ENCODE results near the gene ONECUT2.

The ONECUT2 gene

DNA sequence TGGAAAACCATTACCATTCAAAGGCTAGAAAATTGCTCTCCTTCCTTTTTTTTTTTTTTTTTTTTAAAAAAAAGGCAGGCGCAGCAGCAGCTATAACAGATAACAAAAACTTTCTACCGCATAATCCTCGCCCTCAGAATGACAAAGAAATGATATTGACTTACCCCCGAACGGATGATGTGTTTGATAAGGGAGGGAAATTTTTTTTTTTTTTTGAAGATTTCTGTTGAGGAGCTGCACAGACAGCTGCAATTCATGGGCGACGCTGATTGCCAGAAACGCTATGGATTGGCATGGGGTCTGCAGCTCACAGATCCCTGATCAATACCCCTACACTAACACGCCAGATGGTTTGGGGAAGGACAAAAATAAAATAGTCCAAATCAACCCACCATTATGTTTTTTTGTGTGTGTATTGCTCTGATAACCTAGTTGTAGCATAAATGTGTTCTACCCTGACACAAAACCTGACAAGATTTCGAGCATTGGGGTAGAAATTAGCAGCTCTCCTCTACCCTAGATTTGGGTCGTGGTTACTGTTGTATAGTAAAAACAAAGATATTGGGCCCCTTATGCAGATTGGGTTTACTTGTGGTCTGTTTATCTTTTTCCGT is 3.6 kb upstream of the ONECUT2 start:
- DNase-seq (ENCODE audit: low read depth): no peak

- DNase-seq (ENCODE audit: low read depth): no peak
Observed at GRCh38 chr18:57432140-57432539, 3.0 kb upstream of the ONECUT2 start.

GRCh38 chr18:57432751-57433400 is 2.3 kb upstream of the ONECUT2 start:
- no peak for DNase-seq (ENCODE audit: low read depth)

DNA sequence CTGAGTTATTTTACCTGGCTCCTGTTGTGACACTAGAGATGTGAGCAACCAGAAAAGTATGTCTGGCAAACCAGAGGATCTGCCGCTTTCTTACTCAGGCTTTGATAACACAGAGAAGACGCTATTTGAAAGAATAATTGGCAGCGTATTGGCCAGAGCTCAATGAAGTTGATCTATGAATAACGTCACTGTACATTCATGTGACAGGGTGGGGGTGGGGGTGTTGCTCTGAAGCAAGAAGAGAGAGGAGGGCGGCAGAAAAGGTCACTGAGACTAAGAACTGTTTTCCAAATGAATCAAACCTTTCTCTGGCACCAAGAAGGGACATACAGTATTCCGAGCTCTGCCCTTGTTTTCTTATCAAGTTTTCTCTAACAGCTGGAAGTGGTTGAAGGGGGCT is 1.7 kb upstream of the ONECUT2 start:
- DNase-seq (ENCODE audit: low read depth): no peak

DNA sequence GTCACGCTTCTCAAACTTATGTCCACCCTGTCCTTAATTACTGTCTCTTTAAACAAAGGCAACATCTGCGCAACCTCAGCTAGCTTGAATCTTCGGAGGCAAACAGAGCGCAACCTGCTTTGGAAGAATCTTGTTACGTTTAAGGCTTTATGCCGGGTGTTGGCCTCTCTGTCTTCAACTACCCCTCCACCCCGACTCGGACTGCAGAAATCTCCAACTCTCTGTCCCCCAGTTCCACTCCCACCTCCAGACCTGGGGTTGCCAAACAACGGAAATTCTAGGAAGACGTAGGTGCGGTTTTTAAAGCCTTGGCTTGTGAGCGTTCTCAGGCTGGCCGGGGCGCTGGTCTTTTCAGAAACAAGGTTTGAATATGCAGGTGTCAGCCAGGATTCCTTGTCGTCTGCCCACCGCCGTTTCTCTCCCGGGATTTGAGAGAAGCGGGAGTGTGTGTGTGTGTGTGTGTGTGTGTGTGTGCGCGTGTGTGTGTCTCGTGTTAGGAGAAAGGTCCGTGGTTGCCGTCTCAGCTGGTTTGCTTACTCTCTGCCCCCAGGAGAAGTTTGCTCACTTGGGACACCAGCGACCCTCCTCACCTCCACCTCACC is 1.1 kb upstream of the ONECUT2 start:
- DNase-seq (ENCODE audit: low read depth): no peak

- no peak for DNase-seq (ENCODE audit: low read depth)
Observed at GRCh38 chr18:57435846-57436190, 644 bp downstream of the ONECUT2 start.

GRCh38 chr18:57436191-57436964 is 1.2 kb downstream of the ONECUT2 start:
- no peak for DNase-seq (ENCODE audit: low read depth)

DNA sequence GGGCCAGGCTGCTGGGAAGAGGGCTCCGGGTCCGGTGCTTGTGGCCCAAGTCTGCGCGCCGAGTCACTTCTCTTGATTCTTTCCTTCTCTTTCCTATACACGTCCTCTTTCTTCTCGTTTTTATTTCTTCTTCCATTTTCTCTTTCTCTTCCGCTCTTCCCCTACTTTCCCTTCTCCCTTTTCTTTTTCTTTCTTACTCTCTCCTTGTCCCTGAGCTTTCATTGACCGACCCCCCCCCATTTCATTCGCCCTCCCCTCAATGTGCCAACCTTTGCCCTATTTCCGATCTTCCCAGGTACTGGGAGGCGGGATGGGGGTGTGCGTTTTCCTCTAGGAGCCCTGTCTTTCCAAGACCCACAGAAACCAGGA is 1.8 kb downstream of the ONECUT2 start:
- no peak for DNase-seq (ENCODE audit: low read depth)

DNA sequence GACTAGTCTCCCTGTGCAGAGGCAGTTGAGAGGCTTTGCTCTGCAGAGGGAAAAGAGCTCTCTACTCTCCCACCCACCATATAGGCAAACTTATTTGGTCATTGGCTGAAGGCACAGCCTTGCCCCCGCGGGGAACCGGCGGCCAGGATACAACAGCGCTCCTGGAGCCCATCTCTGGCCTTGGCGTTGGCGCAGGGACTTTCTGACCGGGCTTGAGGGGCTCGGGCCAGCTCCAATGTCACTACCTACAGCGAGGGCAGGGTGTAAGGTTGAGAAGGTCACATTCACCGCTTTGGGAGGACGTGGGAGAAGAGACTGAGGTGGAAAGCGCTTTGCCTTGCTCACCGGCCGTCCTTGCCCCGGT is 2.2 kb downstream of the ONECUT2 start:
- DNase-seq (ENCODE audit: low read depth): no peak

- no peak for DNase-seq (ENCODE audit: low read depth)
Observed at GRCh38 chr18:57437766-57438671, 2.8 kb downstream of the ONECUT2 start.

GRCh38 chr18:57438743-57439608 is 3.8 kb downstream of the ONECUT2 start:
- no peak for DNase-seq (ENCODE audit: low read depth)

DNA sequence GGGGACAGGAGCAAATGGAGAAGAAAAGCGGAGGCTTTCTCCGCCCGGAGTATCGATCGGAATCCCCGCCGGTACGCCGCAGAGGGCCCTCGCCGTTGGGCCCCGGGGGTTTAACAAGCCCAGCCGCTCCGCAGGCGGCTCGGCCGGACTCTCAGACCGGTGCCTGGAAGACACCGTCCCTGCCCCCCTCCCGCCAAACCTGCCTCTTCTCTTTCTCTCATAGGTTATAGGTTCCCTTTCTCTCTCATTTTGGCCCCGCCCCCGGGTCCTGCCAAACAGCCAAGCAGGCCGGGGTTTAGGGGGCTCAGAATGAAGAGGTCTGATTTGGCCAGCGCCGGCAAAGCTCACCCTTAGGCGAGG is 4.4 kb downstream of the ONECUT2 start:
- DNase-seq (ENCODE audit: low read depth): no peak

DNA sequence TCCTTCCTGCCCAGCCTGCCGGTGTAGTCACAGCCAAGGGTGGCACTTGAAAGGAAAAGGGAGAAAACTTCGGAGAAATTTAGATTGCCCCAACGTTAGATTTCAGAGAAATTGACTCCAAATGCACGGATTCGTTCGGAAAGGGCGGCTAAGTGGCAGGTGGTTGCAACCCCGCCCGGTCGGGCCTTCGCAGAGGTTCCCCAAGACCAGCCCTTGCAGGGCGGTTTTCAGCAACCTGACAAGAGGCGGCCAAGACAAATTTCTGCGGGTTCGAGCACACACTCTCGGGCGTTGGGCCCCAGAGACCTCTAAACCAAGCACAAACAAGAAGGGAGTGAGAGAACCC is 4.8 kb downstream of the ONECUT2 start:
- no peak for DNase-seq (ENCODE audit: low read depth)

DNA sequence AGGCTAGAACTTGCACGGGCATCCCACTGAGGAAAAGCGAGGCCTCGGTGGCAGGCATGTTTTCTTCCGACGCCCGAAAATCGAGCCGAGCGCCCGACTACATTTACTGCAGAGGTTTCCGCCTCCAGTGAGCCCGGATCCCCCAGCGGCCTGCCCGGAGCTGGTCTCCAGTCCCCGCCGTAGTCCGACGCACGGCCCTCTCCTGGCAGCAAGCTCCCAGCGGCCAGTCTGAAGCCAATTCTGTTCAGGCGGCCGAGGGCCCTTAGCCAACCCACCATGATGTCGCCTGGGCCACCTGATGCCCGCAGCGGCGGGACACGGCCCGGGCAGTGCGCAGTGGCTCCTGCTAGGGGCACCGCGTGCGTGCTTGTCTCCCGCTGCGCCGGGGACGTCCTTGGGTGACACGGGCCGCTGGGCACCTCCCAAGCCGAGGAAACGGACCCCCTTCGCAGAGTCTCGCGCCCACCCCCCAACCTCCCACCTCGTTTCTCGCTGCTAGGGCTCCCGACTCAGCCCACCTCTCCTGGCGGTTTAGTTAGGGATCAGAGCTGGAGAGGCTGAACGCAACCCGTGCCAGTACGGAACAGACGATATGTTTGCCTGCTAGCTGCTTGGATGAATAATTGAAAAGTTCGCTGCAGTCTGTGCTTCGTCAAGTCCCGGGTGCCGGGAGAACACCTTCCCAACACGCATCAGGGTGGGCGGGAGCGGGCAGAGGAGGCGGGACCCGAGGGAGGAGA is 5.3 kb downstream of the ONECUT2 start:
- DNase-seq (ENCODE audit: low read depth): no peak

- no peak for DNase-seq (ENCODE audit: low read depth)
Observed at GRCh38 chr18:57441071-57441794, 6.1 kb downstream of the ONECUT2 start.

DNA sequence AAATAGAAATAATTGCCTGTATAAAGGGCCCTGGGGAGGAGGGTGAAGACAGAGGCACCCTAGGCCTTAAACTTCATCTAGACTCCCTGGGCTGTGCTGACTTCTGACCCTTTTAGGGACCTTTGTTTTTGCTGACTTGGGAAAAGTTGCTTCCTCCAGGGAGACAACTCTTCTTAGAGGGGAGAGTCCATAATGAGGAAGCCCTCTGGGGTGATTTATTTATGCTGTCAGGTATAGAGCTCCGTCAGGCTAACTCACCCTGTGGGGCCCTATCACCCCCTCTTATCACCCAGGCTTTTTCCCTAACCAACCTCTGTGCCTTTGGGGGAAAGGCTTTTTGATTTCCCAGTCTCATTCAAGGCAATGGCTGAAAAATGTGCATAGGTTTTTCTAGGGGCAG is 8.1 kb downstream of the ONECUT2 start:
- DNase-seq (ENCODE audit: low read depth): no peak

GRCh38 chr18:57443702-57444101 is 8.5 kb downstream of the ONECUT2 start:
- DNase-seq (ENCODE audit: low read depth): no peak

GRCh38 chr18:57444301-57444759 is 9.2 kb downstream of the ONECUT2 start:
- DNase-seq (ENCODE audit: low read depth): no peak

DNA sequence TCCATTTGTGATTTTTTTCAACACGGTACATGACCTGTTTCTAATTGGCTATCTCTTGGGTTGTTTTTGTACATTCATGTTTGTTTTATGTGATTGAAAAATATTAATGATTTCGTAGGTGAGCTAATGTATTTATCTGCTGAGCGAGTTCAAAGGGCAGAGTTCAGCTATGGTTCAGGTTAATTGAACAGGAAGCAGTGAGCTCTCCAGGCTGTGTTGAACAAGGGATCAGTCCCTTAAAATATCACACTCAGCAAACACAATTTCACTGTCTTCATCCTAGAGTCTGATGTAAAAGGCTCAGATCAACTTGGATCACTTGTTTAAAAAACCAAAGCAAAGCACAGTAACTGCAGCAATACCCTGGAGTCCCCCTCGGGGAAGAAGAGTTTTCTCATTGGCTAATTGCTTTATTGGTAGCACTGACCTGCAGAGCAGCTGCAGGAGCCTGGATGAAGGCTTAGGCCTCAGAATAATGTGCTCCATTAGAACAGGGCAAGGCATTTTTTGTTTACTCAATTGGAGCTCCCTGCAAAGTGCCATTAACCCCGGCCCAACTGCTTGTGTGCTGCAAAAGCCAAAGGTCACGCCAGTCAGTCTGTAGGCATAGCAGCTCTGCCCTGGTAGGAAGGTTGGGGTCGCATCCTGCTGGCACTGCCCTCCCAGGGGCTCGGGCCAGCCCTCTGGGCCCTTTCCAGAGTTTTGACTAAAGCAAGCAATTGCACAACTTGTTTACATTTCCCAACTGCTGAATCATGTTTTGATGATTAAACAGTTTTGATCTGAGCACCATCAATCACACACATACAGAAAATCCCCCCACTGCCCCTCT is 10.5 kb downstream of the ONECUT2 start:
- no peak for DNase-seq (ENCODE audit: low read depth)

Measured in T follicular helper cell (primary cell).